ENCODE data around the gene ZMYND12. TPM values are rescaled to one million over a fixed set of nuclear protein-coding genes. Genes with fewer than 3 reads are reported as not detected.
A peak's percentile ranks its signal among the peaks of the same experiment; 100 is the strongest.

ZMYND12 gene
- total and polyA plus RNA-seq, 2 of the 4 experiments (the other 2 are of a cell fraction): under 0.01 to 0.03 TPM

GRCh38 chr1:42480921-42481320, 25.1 kb upstream of the ZMYND12 start:
- Histone ChIP-seq H4K8ac (ENCODE audit: low read depth in 2 of 2, low read length in 2 of 2) (no peak overlapping the region), H2BK120ac (ENCODE audit: low read depth, low read length) (no peak overlapping the region), H3K9me1 (ENCODE audit: insufficient read depth, low read length) (no peaks in the 10 kb centered on the region), H4K5ac (ENCODE audit: low read depth, low read length) (no peak overlapping the region), H3K23ac (ENCODE audit: low read depth, low read length) (no peak overlapping the region), H3K4me3 (ENCODE audit: insufficient read depth, low read depth, low read length) (no peak overlapping the region), H3K56ac (ENCODE audit: extremely low read depth, insufficient read depth, low read length) (no peak overlapping the region), H2AK5ac (ENCODE audit: low read depth, low read length) (no peak overlapping the region), H3K9me3 (ENCODE audit: control insufficient read depth, insufficient read depth, low read length) (no peaks in the 10 kb centered on the region), H3K79me1 (ENCODE audit: low read depth in 1 of 2, low read length in 2 of 2) (no peaks in the 10 kb centered on the region), H4K91ac (ENCODE audit: insufficient read depth, low read depth, low read length) (no peak overlapping the region), H3K4ac (ENCODE audit: low read depth, low read length) (no peak overlapping the region), H2BK15ac (ENCODE audit: low read depth, low read length) (no peak overlapping the region), H3K27me3 (ENCODE audit: control insufficient read depth, insufficient read depth, low read length) (no peaks in the 10 kb centered on the region; the same call in 1 of the 2 replicates), H2BK20ac (ENCODE audit: low read depth, low read length) (no peak overlapping the region), H3K27ac (ENCODE audit: insufficient read depth, low read length) (no peak overlapping the region), H3K18ac (ENCODE audit: low read depth, low read length) (no peak overlapping the region), H2BK5ac (ENCODE audit: low read depth, low read length, poor library complexity, severe bottlenecking) (no peak overlapping the region), H2AFZ (replicated peaks; ENCODE audit: low read length, poor library complexity) (no peak overlapping the region), H3K4me2 (ENCODE audit: low read depth, low read length) (no peak overlapping the region), H2AK9ac (replicated peaks; ENCODE audit: low read depth, low read length, poor library complexity) (no peak overlapping the region), H3K14ac (replicated peaks; ENCODE audit: low read depth, low read length) (no peak overlapping the region), H4K20me1 (ENCODE audit: insufficient read depth, low read length) (no peaks in the 10 kb centered on the region), H3K36me3 (ENCODE audit: control insufficient read depth, insufficient read depth, low read length) (no peaks in the 10 kb centered on the region), H3K9ac (ENCODE audit: low read depth, low read length) (no peak overlapping the region), H3K4me1 (ENCODE audit: control insufficient read depth, insufficient read depth, low read length) (no peaks in the 10 kb centered on the region)
- peak; percentile 39; the same call in 1 of the 2 replicates for TF ChIP-seq CEBPB (IDR thresholded peaks at IDR 0.05; ENCODE audit: low read depth, low read length)
- no peak for TF ChIP-seq BHLHE40 (IDR thresholded peaks at IDR 0.05; ENCODE audit: low read depth, low read length)
- TF ChIP-seq, protein P1, sequence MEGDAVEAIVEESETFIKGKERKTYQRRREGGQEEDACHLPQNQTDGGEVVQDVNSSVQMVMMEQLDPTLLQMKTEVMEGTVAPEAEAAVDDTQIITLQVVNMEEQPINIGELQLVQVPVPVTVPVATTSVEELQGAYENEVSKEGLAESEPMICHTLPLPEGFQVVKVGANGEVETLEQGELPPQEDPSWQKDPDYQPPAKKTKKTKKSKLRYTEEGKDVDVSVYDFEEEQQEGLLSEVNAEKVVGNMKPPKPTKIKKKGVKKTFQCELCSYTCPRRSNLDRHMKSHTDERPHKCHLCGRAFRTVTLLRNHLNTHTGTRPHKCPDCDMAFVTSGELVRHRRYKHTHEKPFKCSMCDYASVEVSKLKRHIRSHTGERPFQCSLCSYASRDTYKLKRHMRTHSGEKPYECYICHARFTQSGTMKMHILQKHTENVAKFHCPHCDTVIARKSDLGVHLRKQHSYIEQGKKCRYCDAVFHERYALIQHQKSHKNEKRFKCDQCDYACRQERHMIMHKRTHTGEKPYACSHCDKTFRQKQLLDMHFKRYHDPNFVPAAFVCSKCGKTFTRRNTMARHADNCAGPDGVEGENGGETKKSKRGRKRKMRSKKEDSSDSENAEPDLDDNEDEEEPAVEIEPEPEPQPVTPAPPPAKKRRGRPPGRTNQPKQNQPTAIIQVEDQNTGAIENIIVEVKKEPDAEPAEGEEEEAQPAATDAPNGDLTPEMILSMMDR (conservative IDR thresholded peaks at IDR 0.05; ENCODE audit: low read depth, low read length): no peak
- TF ChIP-seq NFE2L2 (IDR thresholded peaks at IDR 0.05; ENCODE audit: low read depth, low read length): no peak
- TF ChIP-seq CHD1 (IDR thresholded peaks at IDR 0.05; ENCODE audit: low read depth, low read length): no peak
- TF ChIP-seq, protein P2, sequence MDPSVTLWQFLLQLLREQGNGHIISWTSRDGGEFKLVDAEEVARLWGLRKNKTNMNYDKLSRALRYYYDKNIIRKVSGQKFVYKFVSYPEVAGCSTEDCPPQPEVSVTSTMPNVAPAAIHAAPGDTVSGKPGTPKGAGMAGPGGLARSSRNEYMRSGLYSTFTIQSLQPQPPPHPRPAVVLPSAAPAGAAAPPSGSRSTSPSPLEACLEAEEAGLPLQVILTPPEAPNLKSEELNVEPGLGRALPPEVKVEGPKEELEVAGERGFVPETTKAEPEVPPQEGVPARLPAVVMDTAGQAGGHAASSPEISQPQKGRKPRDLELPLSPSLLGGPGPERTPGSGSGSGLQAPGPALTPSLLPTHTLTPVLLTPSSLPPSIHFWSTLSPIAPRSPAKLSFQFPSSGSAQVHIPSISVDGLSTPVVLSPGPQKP (IDR thresholded peaks at IDR 0.05; ENCODE audit: borderline replicate concordance, low read depth, low read length): no peak
- no CpG with 5 or more reads among the region's 1 CpG for WGBS, 2 experiments (ENCODE audit: extremely low coverage in 2 of 2, insufficient read length in 1 of 2)
- no peak for DNase-seq
- dilution Hi-C loops (cut with HindIII; ENCODE audit: low sequenced_read_pairs, unreplicated experiment): no loop called here
- in situ Hi-C loops (cut with MboI; ENCODE audit: low sequenced_read_pairs): no loop called here
- ChIA-PET POLR2A (ENCODE audit: unreplicated experiment) (no interaction called here), CTCF (no interaction called here)
- BruUV-seq (replicated peaks): no TSS peak
- no peak for ATAC-seq (ENCODE audit: low read depth)
- intact Hi-C loops (cut with micrococcal nuclease): no loop called here

Measured in IMR-90 (cell line).